ENCODE measurements around the gene CYP26C1.

Gene CYP26C1

DNA sequence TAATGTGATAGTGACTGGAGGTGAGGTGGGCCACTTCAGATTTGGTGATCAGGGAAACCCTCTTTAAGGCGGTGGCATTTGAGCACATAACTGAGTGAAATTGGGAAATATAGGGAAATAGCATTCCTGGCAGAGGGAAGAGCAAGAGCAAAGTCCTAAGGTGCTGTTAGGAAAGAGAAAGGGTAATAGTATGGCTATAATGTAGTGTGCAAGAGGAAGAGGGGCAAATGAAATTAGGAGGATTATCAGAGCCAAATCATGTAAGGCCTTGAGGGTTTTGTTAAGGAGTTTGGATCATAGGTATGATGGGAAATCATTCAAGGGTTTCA is 27.8 kb upstream of the CYP26C1 start:
- H4K20me1 ChIP-seq: no peaks in the 10 kb centered on the region
- no peak overlapping the region for H3K27ac ChIP-seq
- TF ChIP-seq Cebpa-rat (IDR thresholded peaks at IDR 0.05): no peak
- peaks cover 2 to 8% (median 6%) of the 10 kb centered on the region in 11 experiments; a peak in 21 of 22 replicates for H3K9me3 ChIP-seq (replicated peaks in 1 of 11)
- H3K4me3 ChIP-seq: no peak overlapping the region
- H3K9ac ChIP-seq: no peak overlapping the region
- peaks cover 0 to 7% (median 6%) of the 10 kb centered on the region in 11 experiments; a peak in 15 of 22 replicates for H3K36me3 ChIP-seq
- H3K4me2 ChIP-seq: no peak overlapping the region; a peak in 1 of 22 replicates
- H3K4me1 ChIP-seq: no peaks in the 10 kb centered on the region; a peak in 2 of 20 replicates
- no peaks in the 10 kb centered on the region for H3K27me3 ChIP-seq

- H3K4me3 ChIP-seq: no peak overlapping the region
- no peak for TF ChIP-seq Cebpa-rat (IDR thresholded peaks at IDR 0.05)
- no peaks in the 10 kb centered on the region for H3K9me3 ChIP-seq (replicated peaks in 1 of 11)
- H4K20me1 ChIP-seq: no peaks in the 10 kb centered on the region
- H3K36me3 ChIP-seq: no peaks in the 10 kb centered on the region
- H3K27me3 ChIP-seq: no peaks in the 10 kb centered on the region
- no peak overlapping the region for H3K9ac ChIP-seq
- H3K4me1 ChIP-seq: peaks cover 0 to 8% (median 3%) of the 10 kb centered on the region in 10 experiments; a peak in 13 of 20 replicates
- no peak overlapping the region for H3K4me2 ChIP-seq
- no peak overlapping the region for H3K27ac ChIP-seq
These were observed 26.2 kb upstream of the CYP26C1 start for GRCh38 chr10:93034426-93034825.

DNA sequence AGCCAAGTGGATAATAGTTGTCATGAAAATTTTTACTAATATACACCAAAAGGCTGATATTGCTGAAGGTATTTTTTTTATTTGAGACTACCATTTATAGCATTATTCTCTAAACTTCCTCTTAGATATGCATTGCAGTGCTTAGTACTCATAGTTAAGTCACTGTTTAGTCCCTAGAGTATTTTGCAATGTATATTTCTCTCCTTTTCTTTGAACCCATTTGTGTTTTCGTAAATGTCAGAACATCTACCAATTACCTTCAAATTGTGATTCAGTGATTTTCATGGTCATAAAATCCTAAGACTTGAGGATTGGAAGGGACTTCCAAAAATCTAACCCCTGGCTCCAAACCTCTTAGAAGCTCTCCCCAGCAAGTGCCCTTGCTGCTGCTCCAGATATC is 21.5 kb upstream of the CYP26C1 start:
- Histone ChIP-seq H3K4me3 (no peak overlapping the region), H3K27ac (no peak overlapping the region), H3K4me2 (peak overlapping the region in 1 of 11 experiments; percentile 25; a peak in 2 of 22 replicates), H3K27me3 (no peaks in the 10 kb centered on the region), H3K4me1 (peaks cover 5 to 18% (median 11%) of the 10 kb centered on the region in 10 experiments; a peak in 15 of 20 replicates), H3K9ac (no peak overlapping the region), H3K9me3 (replicated peaks in 1 of 11) (no peaks in the 10 kb centered on the region), H4K20me1 (no peaks in the 10 kb centered on the region), H3K36me3 (no peaks in the 10 kb centered on the region)
- no peak for TF ChIP-seq Cebpa-rat (IDR thresholded peaks at IDR 0.05)

- Histone ChIP-seq H3K4me1 (peaks cover 5 to 18% (median 11%) of the 10 kb centered on the region in 10 experiments; a peak in 15 of 20 replicates), H4K20me1 (no peaks in the 10 kb centered on the region), H3K27ac (no peak overlapping the region), H3K27me3 (no peaks in the 10 kb centered on the region), H3K9ac (no peak overlapping the region), H3K4me2 (peak overlapping the region in 4 of 11 experiments; percentile 0 to 25 (median 2); a peak in 4 of 22 replicates), H3K9me3 (replicated peaks in 1 of 11) (no peaks in the 10 kb centered on the region), H3K4me3 (no peak overlapping the region), H3K36me3 (no peaks in the 10 kb centered on the region)
- no peak for TF ChIP-seq Cebpa-rat (IDR thresholded peaks at IDR 0.05)
These were observed 20.9 kb upstream of the CYP26C1 start for GRCh38 chr10:93039721-93040120.

DNA sequence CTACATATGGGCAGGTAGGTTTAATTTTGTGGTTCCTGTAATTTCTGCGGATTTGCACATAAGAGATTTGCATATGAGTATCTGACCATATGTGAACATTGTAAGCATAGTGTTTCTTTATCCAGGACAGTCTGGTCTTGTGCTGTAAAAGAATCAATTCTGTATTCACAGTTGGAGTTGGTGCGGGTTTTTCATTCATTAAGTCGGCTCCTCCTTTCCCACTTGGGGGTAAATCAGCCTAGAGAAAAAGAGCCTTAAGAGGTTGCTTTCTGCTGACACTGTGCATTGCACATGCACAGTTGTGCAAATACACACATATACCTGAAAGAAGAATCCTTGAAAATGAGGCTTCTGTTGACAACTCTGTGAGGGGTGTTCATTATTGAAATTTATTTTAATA is 6.1 kb upstream of the CYP26C1 start:
- TF ChIP-seq Cebpa-rat (IDR thresholded peaks at IDR 0.05): no peak
- peaks cover 2 to 10% (median 7%) of the 10 kb centered on the region in 11 experiments; a peak in 20 of 22 replicates for H3K9me3 ChIP-seq (replicated peaks in 1 of 11)
- H3K36me3 ChIP-seq: peaks cover 7 to 14% (median 10%) of the 10 kb centered on the region in 11 experiments; a peak in 19 of 22 replicates
- H3K4me1 ChIP-seq: no peaks in the 10 kb centered on the region
- H3K27ac ChIP-seq: no peak overlapping the region
- H3K9ac ChIP-seq: no peak overlapping the region
- no peak overlapping the region for H3K4me3 ChIP-seq
- no peak overlapping the region for H3K4me2 ChIP-seq
- H4K20me1 ChIP-seq: no peaks in the 10 kb centered on the region
- no peaks in the 10 kb centered on the region for H3K27me3 ChIP-seq

DNA sequence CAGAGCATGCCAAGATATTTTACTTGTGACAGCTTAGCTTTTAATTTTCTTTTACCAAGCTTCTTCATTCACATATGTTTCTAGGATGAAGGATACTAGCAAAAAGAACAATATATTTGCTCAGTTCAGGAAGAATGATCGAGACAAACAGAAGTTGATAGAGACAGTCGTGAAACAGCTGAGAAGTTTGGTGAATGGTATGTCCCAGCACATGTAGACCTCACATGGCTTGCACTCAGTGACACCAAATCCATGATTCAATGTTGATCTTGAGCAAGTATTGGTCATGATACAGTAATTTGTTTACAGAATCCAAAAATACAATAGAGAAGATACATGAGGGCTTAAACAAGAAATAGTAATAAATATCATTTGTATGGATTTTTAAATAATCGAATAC is 2.5 kb upstream of the CYP26C1 start:
- no peak overlapping the region for H3K27ac ChIP-seq
- H3K36me3 ChIP-seq: peaks cover 37 to 51% (median 43%) of the 10 kb centered on the region in 11 experiments
- H4K20me1 ChIP-seq: no peaks in the 10 kb centered on the region
- no peak overlapping the region for H3K4me3 ChIP-seq
- no peaks in the 10 kb centered on the region for H3K4me1 ChIP-seq
- H3K9ac ChIP-seq: no peak overlapping the region
- H3K27me3 ChIP-seq: no peaks in the 10 kb centered on the region
- H3K9me3 ChIP-seq (replicated peaks in 1 of 11): peaks cover 38 to 46% (median 43%) of the 10 kb centered on the region in 11 experiments
- no peak for TF ChIP-seq Cebpa-rat (IDR thresholded peaks at IDR 0.05)
- H3K4me2 ChIP-seq: no peak overlapping the region

DNA sequence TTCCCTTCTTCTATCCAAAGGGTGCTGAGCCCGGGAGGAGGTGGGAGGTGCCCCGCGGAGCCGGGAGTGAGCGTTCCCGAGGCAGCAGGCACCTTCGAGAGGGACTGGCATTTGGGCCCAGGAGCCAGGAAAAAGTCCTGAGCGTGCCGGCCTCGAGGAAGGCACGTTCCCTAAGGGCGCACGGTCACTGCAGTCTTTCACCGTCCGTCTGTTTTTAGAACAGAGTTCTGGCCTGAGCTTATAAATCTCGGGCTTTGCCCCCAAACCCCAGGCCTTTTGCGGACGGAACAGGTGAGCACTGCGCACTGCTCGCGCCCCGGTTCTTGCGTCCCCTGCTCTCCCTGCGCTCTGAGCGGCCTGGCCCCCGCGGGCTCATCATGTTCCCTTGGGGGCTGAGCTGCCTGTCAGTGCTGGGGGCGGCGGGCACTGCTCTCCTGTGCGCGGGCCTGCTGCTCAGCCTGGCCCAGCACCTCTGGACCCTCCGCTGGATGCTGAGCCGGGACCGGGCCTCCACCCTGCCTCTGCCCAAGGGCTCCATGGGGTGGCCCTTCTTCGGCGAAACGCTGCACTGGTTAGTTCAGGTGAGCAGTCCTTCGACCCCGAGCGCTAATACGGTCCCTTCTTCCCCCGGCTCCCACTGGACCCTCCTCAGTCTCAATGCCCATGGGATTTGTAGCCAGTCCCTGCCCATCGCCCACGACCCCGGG is 442 bp downstream of the CYP26C1 start:
- Histone ChIP-seq H4K20me1 (peaks cover 0 to 7% (median 0%) of the 10 kb centered on the region in 11 experiments; a peak in 4 of 22 replicates), H3K4me3 (no peak overlapping the region), H3K27me3 (peaks cover 9 to 18% (median 11%) of the 10 kb centered on the region in 11 experiments), H3K4me2 (no peak overlapping the region), H3K27ac (no peak overlapping the region), H3K36me3 (peaks cover 37 to 51% (median 43%) of the 10 kb centered on the region in 11 experiments), H3K9me3 (replicated peaks in 1 of 11) (peaks cover 38 to 48% (median 45%) of the 10 kb centered on the region in 11 experiments), H3K4me1 (no peaks in the 10 kb centered on the region), H3K9ac (no peak overlapping the region)
- no peak for TF ChIP-seq Cebpa-rat (IDR thresholded peaks at IDR 0.05)

DNA sequence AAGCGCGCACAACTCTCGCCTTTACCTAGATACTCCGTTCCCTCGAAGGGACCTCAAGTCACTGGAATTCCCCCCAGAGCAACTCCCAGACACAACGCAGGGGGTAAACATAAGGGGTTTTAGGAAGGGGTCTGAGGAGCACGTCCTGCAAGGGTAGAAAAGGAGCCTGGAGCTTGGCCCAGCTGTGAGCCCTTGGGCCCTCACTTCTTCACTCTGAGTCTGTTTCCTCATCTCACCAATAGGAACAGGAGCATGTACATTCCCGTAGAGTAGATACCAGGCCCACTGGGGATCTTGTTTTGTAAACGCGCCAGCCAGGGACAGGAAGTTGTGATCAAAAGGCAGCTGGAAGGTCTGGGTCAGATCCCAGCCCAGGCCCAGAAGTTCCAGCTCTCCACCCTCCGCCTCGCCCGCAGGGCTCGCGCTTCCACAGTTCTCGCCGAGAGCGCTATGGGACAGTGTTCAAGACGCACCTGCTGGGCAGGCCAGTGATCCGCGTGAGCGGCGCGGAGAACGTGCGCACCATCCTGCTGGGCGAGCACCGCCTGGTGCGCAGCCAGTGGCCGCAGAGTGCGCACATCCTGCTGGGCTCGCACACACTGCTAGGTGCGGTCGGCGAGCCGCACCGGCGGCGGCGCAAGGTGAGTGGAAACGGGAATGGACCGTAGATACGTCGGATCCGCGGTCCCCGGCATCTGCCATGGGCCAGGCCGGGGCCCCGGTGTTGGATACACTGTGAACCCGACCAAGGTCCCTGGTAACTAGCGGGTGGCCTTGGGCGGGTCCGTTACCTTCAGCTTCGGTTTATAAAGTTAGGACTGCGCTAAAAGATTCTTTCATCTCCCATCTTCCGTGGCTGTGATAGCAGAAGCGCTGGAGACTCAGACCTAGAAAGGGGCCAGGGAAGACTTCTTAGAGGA is 1.3 kb downstream of the CYP26C1 start:
- H3K36me3 ChIP-seq: peaks cover 37 to 51% (median 43%) of the 10 kb centered on the region in 11 experiments
- no peak overlapping the region for H3K4me2 ChIP-seq
- H3K9ac ChIP-seq: no peak overlapping the region
- H3K27me3 ChIP-seq: peaks cover 17 to 26% (median 19%) of the 10 kb centered on the region in 11 experiments
- H3K27ac ChIP-seq: no peak overlapping the region
- H3K4me3 ChIP-seq: no peak overlapping the region
- peaks cover 38 to 48% (median 45%) of the 10 kb centered on the region in 11 experiments for H3K9me3 ChIP-seq (replicated peaks in 1 of 11)
- no peak for TF ChIP-seq Cebpa-rat (IDR thresholded peaks at IDR 0.05)
- peaks cover 0 to 9% (median 0%) of the 10 kb centered on the region in 11 experiments; a peak in 4 of 22 replicates for H4K20me1 ChIP-seq
- no peaks in the 10 kb centered on the region for H3K4me1 ChIP-seq
